Measurements from ENCODE around the gene ADCY9.

ADCY9 gene

DNA sequence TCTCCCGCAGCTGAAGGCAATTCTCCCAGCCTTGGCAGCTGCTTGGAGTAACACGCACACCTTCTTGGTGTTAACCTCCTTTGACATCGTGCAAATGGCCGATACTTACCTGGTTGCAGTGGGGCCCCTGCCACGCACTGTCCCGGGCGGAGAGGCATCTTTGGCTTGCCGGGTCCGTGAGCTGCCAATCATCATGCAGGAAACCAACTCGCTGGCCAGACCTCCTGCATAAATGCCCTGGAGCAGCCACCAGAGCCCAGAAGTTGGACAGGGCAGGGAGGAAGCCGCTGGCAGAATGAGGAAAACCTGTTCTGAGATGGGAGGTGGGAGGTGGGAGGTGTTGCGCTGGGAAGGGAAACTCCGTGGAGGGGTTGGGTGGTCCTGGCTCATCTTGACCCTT, 194.0 kb downstream of the ADCY9 start:
- no peak for DNase-seq (ENCODE audit: low read depth in 2 of 2)
- TF ChIP-seq, protein P1, sequence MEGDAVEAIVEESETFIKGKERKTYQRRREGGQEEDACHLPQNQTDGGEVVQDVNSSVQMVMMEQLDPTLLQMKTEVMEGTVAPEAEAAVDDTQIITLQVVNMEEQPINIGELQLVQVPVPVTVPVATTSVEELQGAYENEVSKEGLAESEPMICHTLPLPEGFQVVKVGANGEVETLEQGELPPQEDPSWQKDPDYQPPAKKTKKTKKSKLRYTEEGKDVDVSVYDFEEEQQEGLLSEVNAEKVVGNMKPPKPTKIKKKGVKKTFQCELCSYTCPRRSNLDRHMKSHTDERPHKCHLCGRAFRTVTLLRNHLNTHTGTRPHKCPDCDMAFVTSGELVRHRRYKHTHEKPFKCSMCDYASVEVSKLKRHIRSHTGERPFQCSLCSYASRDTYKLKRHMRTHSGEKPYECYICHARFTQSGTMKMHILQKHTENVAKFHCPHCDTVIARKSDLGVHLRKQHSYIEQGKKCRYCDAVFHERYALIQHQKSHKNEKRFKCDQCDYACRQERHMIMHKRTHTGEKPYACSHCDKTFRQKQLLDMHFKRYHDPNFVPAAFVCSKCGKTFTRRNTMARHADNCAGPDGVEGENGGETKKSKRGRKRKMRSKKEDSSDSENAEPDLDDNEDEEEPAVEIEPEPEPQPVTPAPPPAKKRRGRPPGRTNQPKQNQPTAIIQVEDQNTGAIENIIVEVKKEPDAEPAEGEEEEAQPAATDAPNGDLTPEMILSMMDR (IDR thresholded peaks at IDR 0.05; ENCODE audit: low read depth, low read length) = no peak

DNA sequence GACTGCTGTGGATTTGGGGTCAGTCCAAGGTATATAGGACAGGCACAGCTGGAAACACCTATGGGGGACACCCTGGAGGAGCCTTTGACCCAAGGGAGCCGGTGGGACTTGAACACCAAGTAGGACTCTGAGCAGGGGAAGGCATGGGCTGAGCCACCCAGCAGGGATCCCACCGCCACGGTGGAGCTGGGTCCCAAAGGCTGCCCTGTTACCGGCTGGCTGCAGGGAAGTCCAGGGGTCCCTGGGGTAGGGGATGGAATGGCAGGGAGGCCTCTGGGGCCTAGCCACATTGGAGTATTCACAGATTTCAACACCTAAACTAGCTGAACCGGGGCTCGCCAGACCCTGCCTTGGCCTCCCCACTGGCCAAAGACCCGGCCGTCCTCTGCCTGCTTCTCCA, 196.0 kb downstream of the ADCY9 start:
- no peak for DNase-seq (ENCODE audit: low read depth in 2 of 2)
- no peak overlapping the region for H3K4me3 ChIP-seq (replicated peaks in 1 of 2; ENCODE audit: low read depth in 2 of 2, low read length in 2 of 2)
- TF ChIP-seq, protein P1 (IDR thresholded peaks at IDR 0.05; ENCODE audit: low read depth, low read length) = no peak

More for the DNA sequence above, 194.0 kb downstream of the ADCY9 start:
- H3K4me3 ChIP-seq (replicated peaks in 1 of 2; ENCODE audit: low read depth in 2 of 2, low read length in 2 of 2) = no peak overlapping the region

DNA sequence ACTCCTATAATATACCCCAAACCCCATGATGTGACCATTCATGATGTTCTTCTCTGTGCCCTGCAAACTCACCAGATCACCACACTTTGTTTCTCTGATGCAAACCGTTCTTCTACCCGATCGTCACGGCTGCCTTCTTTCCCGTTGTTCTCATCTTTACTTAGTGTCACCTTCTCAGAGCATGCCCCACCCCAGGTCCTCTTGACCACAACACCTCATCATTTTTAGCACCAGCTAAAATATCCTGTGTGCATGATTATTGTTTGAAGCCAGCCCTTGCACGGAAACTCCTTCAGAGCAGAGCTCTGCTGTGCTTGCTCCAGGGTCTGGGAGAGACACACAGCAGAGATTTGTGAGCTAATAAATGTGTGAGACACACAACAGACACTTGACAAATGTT, 196.8 kb downstream of the ADCY9 start:
- no peak for DNase-seq (ENCODE audit: low read depth in 2 of 2)
- TF ChIP-seq, protein P1 (IDR thresholded peaks at IDR 0.05; ENCODE audit: low read depth, low read length) = no peak

DNA sequence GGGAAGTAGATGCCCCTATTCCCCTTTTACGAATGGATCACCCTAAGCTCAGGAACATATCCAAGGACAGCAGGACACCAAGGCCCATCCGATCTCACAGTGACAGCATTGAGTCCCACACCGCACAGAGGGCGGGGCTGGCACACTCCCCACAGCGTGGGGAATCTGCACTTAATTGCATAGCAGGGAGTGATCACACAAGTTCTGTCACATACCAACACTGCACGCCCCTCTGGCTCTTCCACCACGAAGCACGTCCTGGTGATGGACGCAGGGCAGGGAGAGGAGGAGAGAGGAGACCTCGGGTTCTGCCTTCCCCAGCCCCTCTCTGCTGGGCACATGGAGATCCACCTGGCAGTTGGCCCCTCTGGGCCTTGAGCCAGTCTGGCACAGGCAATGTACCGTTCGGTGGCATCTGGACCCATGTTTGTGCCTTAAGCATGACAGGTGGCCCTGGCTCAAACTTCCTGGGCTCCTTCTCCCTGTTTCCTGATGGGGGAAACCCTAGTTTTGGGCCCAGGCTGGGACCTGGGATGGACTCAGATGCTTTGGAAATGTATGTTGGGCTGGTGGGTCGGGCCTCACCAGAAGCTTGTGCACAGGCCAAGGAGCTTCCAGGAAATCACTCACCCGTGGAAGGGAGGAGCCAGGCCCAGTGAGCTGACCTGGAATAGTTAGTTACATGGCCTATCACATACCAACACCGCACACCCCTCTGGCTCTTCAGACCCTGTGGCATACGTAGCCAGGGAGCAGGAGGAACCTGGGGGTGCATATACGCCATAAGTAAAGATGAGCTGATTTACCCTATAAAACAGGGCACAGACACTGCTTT, 200.6 kb downstream of the ADCY9 start:
- H3K4me3 ChIP-seq (replicated peaks in 1 of 2; ENCODE audit: low read depth in 2 of 2, low read length in 2 of 2) = no peak overlapping the region
- TF ChIP-seq, protein P1 (IDR thresholded peaks at IDR 0.05; ENCODE audit: low read depth, low read length) = no peak
- no peak for DNase-seq (ENCODE audit: low read depth in 2 of 2)

More for the DNA sequence above, 196.8 kb downstream of the ADCY9 start:
- no peak overlapping the region for H3K4me3 ChIP-seq (replicated peaks in 1 of 2; ENCODE audit: low read depth in 2 of 2, low read length in 2 of 2)

DNA sequence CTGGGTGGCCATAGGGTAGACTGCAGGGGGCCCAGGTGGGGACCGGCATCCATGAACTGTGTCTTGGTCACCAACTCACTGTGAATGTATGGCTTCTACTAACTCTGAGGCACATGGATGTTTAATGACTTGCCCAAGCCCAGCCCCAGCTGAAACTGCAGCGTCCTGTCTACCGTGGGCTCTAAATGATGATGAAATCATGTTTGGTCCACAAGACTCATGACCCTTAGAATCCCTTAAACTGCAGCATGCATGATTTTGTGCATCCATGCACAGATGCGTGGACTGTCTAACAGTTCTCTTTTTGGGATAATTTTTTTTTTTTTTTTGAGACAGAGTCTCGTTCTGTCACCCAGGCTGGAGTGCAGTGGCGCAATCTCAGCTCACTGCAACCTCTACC, 203.3 kb downstream of the ADCY9 start:
- no peak overlapping the region for H3K4me3 ChIP-seq (replicated peaks in 1 of 2; ENCODE audit: low read depth in 2 of 2, low read length in 2 of 2)
- TF ChIP-seq, protein P1 (IDR thresholded peaks at IDR 0.05; ENCODE audit: low read depth, low read length) = no peak
- no peak for DNase-seq (ENCODE audit: low read depth in 2 of 2)
